GM23248 (cell line): ENCODE measurements around the gene TBX19. TPM values are rescaled to one million over a fixed set of nuclear protein-coding genes. Genes with fewer than 3 reads are reported as not detected.

Experiments used
- DNase-seq: peaks from one replicate; pipeline ENCODE4 v3.0.0-alpha.2; 2015
- H2AFZ ChIP-seq: fragments of 200-600 bp; sonication (generic); 2 replicates; pipeline ENCODE4 v1.6.1; 2016; ENCODE audit warnings: antibody characterized with exemption
- H3F3A ChIP-seq: fragments of 200-600 bp; sonication (generic); 2 replicates; pipeline ENCODE4 v1.6.1; 2016; ENCODE audit warnings: mild to moderate bottlenecking, antibody characterized with exemption, mixed run types; ENCODE audit not compliant: insufficient read depth
- H3K27ac ChIP-seq: fragments of 200-600 bp; sonication (generic); 2 replicates; pipeline ENCODE4 v1.5.1; 2016; ENCODE audit warnings: mild to moderate bottlenecking
- H3K27me3 ChIP-seq: fragments of 200-600 bp; sonication (generic); replicated peaks from 2 replicates; pipeline ENCODE4 v1.6.1; 2016; ENCODE audit warnings: mild to moderate bottlenecking; ENCODE audit not compliant: insufficient read depth
- H3K36me3 ChIP-seq: fragments of 200-600 bp; sonication (generic); 2 replicates; pipeline ENCODE4 v1.6.1; 2016; ENCODE audit warnings: low read depth, mild to moderate bottlenecking
- H3K4me1 ChIP-seq: fragments of 200-600 bp; sonication (generic); 2 replicates; pipeline ENCODE4 v1.6.1; 2016; ENCODE audit warnings: mild to moderate bottlenecking; ENCODE audit not compliant: insufficient read depth
- H3K4me2 ChIP-seq: fragments of 200-600 bp; sonication (generic); one replicate; pipeline ENCODE4 v1.6.1; 2016; ENCODE audit warnings: mild to moderate bottlenecking; ENCODE audit not compliant: unreplicated experiment
- H3K4me3 ChIP-seq: fragments of 200-600 bp; sonication (generic); 2 replicates; pipeline ENCODE4 v1.5.1; 2016; ENCODE audit warnings: mild to moderate bottlenecking
- H3K79me2 ChIP-seq: fragments of 200-600 bp; sonication (generic); 2 replicates; pipeline ENCODE4 v1.6.1; 2016; ENCODE audit warnings: mild to moderate bottlenecking; ENCODE audit not compliant: insufficient read depth
- H3K9ac ChIP-seq: fragments of 200-600 bp; sonication (generic); 2 replicates; pipeline ENCODE4 v1.6.1; 2016; ENCODE audit warnings: mild to moderate bottlenecking
- H3K9me2 ChIP-seq: fragments of 200-600 bp; sonication (generic); 2 replicates; pipeline ENCODE4 v1.6.1; 2016; ENCODE audit warnings: mixed run types, mild to moderate bottlenecking, moderate library complexity; ENCODE audit not compliant: insufficient read depth
- H3K9me3 ChIP-seq: fragments of 200-600 bp; sonication (generic); one replicate; pipeline ENCODE4 v1.6.1; 2017; ENCODE audit warnings: low read depth
- H4K20me1 ChIP-seq: fragments of 200-600 bp; sonication (generic); 2 replicates; pipeline ENCODE4 v1.6.0; 2016; ENCODE audit not compliant: insufficient read depth
- EZH2 ChIP-seq: fragments of 200-600 bp; sonication (generic); IDR thresholded peaks from 2 replicates; pipeline ENCODE4 v1.6.1; 2018; ENCODE audit warnings: antibody characterized with exemption, mild to moderate bottlenecking; ENCODE audit not compliant: insufficient read depth, poor library complexity, severe bottlenecking
- EZH2phosphoT487 ChIP-seq: fragments of 200-600 bp; sonication (generic); IDR thresholded peaks from 2 replicates; pipeline ENCODE4 v1.6.1; 2018; ENCODE audit warnings: antibody characterized with exemption, moderate library complexity, mild to moderate bottlenecking, low read depth; ENCODE audit not compliant: insufficient read depth
- WGBS, 2 experiments: methylation state at CpG; one replicate each; pipeline ENCODE4 v1.1.6; 2015 to 2017; ENCODE audit warnings: low lambda C conversion rate in 2 of 2, low coverage in 1 of 2; ENCODE audit errors: missing lambda C conversion rate in 2 of 2; 5-methylcytosine and 5-hydroxymethylcytosine counted together
- in situ Hi-C: fragments of 300-500 bp; cut with MboI; formaldehyde crosslinking; loops from 2 replicates; pipeline ENCODE4 v1.15.0; 2020
- polyA plus RNA-seq: library from polyadenylated mRNA; unstranded; fragments of >200 nt; fragmentation: Nextera tagmentation; extraction: Ambion mirVana; gene quantifications from 2 replicates; pipeline ENCODE4 v1.2.1, GENCODE V29; 2016
- total RNA-seq: library from RNA; depleted of rRNA; stranded (reverse); fragments of >200 nt; shearing (Covaris generic); gene quantifications from 2 replicates; pipeline ENCODE4 v1.2.3, GENCODE V29; 2014

TBX19 gene
- total and polyA plus RNA-seq, 2 experiments from 2014 or later, result 1.1 to 1.2 TPM

DNA sequence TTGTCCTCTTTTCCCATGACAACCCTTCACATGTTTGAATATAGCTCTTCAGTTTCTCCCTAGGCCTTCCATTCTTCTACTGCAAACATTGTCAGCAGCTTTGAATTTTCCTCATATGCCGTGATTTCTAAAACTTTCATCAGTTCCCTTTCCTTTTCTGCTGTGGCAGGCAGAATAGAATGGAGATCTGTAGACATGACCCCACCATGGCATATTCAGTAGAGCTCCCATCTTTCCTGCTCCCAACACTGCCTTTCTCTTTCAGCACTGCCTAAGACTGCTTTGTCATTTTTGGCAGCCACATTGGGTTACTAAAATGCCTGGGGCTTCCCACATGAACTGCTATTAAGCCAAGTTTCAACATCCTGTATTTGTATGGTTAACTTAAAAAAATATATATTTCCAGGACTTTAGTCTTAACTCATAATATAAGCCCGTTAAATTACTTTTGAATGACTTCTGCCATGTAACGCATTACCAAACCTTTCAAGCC lies 60.9 kb downstream of the TBX19 start:
- no peak overlapping the region for H3K4me3 ChIP-seq
- no peaks in the 10 kb centered on the region for H3K79me2 ChIP-seq
- TF ChIP-seq EZH2phosphoT487, result no peak
- TF ChIP-seq EZH2, result no peak
- DNase-seq, result peak; percentile 73
- peaks cover 14% of the 10 kb centered on the region for H3K4me1 ChIP-seq
- H3K9me2 ChIP-seq, result no peaks in the 10 kb centered on the region
- H4K20me1 ChIP-seq, result no peaks in the 10 kb centered on the region
- no peaks in the 10 kb centered on the region for H3K36me3 ChIP-seq
- 0 out of 2 replicates have a peak, but pooled peaks cover 11% of the 10 kb centered on the region for H3F3A ChIP-seq
- in situ Hi-C loops, result loop anchor here (10.0 to 25.0 kb wide), 2 partner anchors 243 to 996 kb away; no protein-coding TSS in a partner anchor
- no peak overlapping the region for H3K9ac ChIP-seq
- H3K27me3 ChIP-seq, result no peaks in the 10 kb centered on the region
- H3K9me3 ChIP-seq, result no peaks in the 10 kb centered on the region
- no peak overlapping the region for H3K4me2 ChIP-seq
- no peak overlapping the region; the same call in 1 of the 2 replicates for H3K27ac ChIP-seq
- no peak overlapping the region for H2AFZ ChIP-seq
- 55 to 63% methylated on average over 3 of the region's 3 CpGs for WGBS, 2 experiments

DNA sequence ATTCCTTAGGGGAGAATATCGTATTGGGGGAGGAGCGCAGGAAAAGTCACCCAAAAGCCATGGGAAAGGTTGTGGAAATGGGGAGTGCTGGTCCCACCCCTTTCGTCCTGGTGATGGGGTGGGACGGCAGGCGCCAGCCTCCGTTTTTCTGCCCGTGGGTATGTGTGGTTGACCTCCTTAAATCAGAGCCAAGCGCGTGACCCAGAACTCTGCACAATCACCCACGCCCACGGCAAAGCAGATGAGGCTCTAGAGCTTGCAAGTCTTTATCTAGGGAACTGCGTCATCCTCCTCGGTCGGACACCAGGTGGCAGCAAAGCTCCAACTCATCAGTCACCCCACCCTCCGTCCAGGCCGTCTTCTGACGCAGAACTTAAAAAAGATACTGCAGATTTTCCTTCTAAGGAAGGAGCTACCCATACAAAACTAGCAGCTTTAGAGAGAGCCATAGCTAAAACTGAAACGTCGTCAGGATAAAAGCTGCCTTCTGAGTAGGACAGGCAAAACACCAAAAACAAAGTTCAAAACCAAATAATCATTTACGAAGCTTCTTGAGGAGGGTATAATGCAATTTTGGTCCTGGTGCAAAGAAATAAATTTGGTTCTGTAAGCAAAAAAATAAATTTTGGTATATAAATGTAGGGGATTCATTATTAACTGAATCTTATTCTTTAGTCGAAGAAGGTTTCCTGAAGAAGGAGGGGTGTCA lies 62.0 kb downstream of the TBX19 start:
- H3K36me3 ChIP-seq, result no peaks in the 10 kb centered on the region
- H3K9me3 ChIP-seq, result no peaks in the 10 kb centered on the region
- in situ Hi-C loops, result loop anchor here (10.0 to 25.0 kb wide), 2 partner anchors 242 to 995 kb away; no protein-coding TSS in a partner anchor
- TF ChIP-seq EZH2 (no peak), EZH2phosphoT487 (no peak)
- H2AFZ ChIP-seq, result peak overlapping the region; percentile 49
- 7 to 10% methylated on average over 21 of the region's 21 CpGs for WGBS, 2 experiments
- H3F3A ChIP-seq, result 0 out of 2 replicates have a peak, but pooled peaks cover 11% of the 10 kb centered on the region
- H3K4me2 ChIP-seq, result peak overlapping the region; percentile 55
- H3K27ac ChIP-seq, result no peak overlapping the region
- H3K4me1 ChIP-seq, result peaks cover 14% of the 10 kb centered on the region
- H3K27me3 ChIP-seq, result no peaks in the 10 kb centered on the region
- peak overlapping the region; percentile 36 for H3K4me3 ChIP-seq
- H3K79me2 ChIP-seq, result no peaks in the 10 kb centered on the region
- peak; percentile 94 for DNase-seq
- no peaks in the 10 kb centered on the region for H3K9me2 ChIP-seq
- no peaks in the 10 kb centered on the region for H4K20me1 ChIP-seq
- peak overlapping the region; percentile 49 for H3K9ac ChIP-seq

DNA sequence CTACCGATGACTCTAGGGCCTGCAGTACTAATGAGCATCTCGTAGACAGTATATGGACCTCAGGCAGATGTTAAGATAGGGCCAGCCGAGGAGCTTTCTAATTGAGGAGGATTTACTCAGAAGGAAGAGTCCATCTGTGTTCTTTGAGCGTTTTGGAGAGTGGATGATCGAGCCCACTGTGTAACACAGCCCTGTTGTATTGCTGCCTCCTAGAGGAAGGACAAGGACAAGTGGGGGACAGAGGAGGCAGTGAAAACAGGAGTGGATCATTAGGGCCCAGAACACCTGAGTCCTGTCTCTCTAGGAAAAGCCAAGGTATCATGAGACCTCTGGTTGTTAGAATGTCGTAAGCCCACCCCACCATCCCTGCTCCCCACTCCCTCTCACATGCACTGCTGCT lies 62.9 kb downstream of the TBX19 start:
- DNase-seq, result peak; percentile 22
- H3K36me3 ChIP-seq, result no peaks in the 10 kb centered on the region
- no peaks in the 10 kb centered on the region for H3K79me2 ChIP-seq
- H3K9me2 ChIP-seq, result no peaks in the 10 kb centered on the region
- H3F3A ChIP-seq, result 0 out of 2 replicates have a peak, but pooled peaks cover 11% of the 10 kb centered on the region
- no peak overlapping the region for H3K4me3 ChIP-seq
- H4K20me1 ChIP-seq, result no peaks in the 10 kb centered on the region
- 65 to 70% methylated on average over 6 of the region's 6 CpGs for WGBS, 2 experiments
- no peaks in the 10 kb centered on the region for H3K9me3 ChIP-seq
- no peak overlapping the region for H3K9ac ChIP-seq
- H3K4me1 ChIP-seq, result peaks cover 14% of the 10 kb centered on the region
- H3K27ac ChIP-seq, result no peak overlapping the region
- no peak for TF ChIP-seq EZH2phosphoT487
- in situ Hi-C loops, result loop anchor here (10.0 to 25.0 kb wide), 2 partner anchors 241 to 994 kb away; no protein-coding TSS in a partner anchor
- H3K27me3 ChIP-seq, result no peaks in the 10 kb centered on the region
- no peak overlapping the region for H3K4me2 ChIP-seq
- H2AFZ ChIP-seq, result peak overlapping the region; percentile 49; the same call in 1 of the 2 replicates

DNA sequence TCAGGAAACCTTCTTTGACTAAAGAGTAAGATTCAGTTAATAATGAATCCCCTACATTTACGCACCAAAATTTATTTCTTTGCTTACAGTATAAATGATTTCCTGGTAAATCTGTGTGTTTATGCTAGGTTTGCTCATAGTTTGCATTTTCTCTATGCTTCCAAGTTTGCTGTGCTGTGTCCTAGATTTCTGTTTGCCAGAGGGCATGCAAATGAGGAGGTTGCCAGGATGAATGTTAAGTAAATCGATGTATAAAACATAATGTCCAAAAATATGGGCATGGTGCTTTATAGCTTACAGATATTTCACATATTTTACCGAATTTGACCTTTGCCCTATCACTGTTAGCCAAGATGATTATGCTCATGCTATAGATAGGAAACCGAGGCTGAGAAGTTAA lies 63.8 kb downstream of the TBX19 start:
- 0 out of 2 replicates have a peak, but pooled peaks cover 11% of the 10 kb centered on the region for H3F3A ChIP-seq
- no peak overlapping the region for H3K4me3 ChIP-seq
- H3K4me1 ChIP-seq, result peaks cover 14% of the 10 kb centered on the region
- no peak overlapping the region for H2AFZ ChIP-seq
- 80 to 81% methylated on average over 4 of the region's 4 CpGs for WGBS, 2 experiments
- H3K27ac ChIP-seq, result no peak overlapping the region
- no peak for TF ChIP-seq EZH2
- TF ChIP-seq EZH2phosphoT487, result no peak
- no peak overlapping the region for H3K4me2 ChIP-seq
- no peaks in the 10 kb centered on the region for H4K20me1 ChIP-seq
- no peaks in the 10 kb centered on the region for H3K79me2 ChIP-seq
- in situ Hi-C loops, result loop anchor here (10.0 to 25.0 kb wide), 2 partner anchors 240 to 993 kb away; no protein-coding TSS in a partner anchor
- H3K9me3 ChIP-seq, result no peaks in the 10 kb centered on the region
- no peak overlapping the region for H3K9ac ChIP-seq
- no peaks in the 10 kb centered on the region for H3K9me2 ChIP-seq
- no peak for DNase-seq
- H3K27me3 ChIP-seq, result no peaks in the 10 kb centered on the region
- no peaks in the 10 kb centered on the region for H3K36me3 ChIP-seq
